CD4-positive, CD25-positive, alpha-beta regulatory T cell (primary cell): ENCODE data around the gene TESK2. TPM values are rescaled to one million over a fixed set of nuclear protein-coding genes. Genes with fewer than 3 reads are reported as not detected.
A peak's percentile ranks its signal among the peaks of the same experiment; 100 is the strongest.

ENCODE experiments used
- ATAC-seq, 2 donors: fragments of 150-1000 bp; cut with Tn5 transposase; one replicate each; pipeline ENCODE4 v1.10.0; 2021; ENCODE audit warnings: low read depth in 2 of 2, moderate number of reproducible peaks in 2 of 2, moderate library complexity in 1 of 2
- DNase-seq, 3 donors: peaks; one replicate each; pipeline versions ENCODE4 v3.0.0 to v3.0.0-alpha.2; 2012 to 2022; ENCODE audit warnings: mixed read lengths in 1 of 3
- H3K27ac ChIP-seq: one replicate; pipeline ENCODE4 v1.7.0; 2013; ENCODE audit warnings: mild to moderate bottlenecking, low read length; ENCODE audit not compliant: insufficient read depth, poor library complexity, severe bottlenecking
- H3K27me3 ChIP-seq: one replicate; pipeline ENCODE4 v1.7.0; 2013; ENCODE audit warnings: low read length; ENCODE audit not compliant: control insufficient read depth, insufficient read depth
- H3K36me3 ChIP-seq: one replicate; pipeline ENCODE4 v1.7.0; 2013; ENCODE audit warnings: mild to moderate bottlenecking, low read length, moderate library complexity; ENCODE audit not compliant: control insufficient read depth, insufficient read depth
- H3K4me1 ChIP-seq: 2 replicates; pipeline ENCODE4 v1.7.0; 2013; ENCODE audit warnings: mild to moderate bottlenecking, low read length; ENCODE audit not compliant: insufficient read depth, control insufficient read depth, poor library complexity, severe bottlenecking
- H3K4me3 ChIP-seq: one replicate; pipeline ENCODE4 v1.7.0; 2013; ENCODE audit warnings: low read depth, mild to moderate bottlenecking, low read length, moderate library complexity
- H3K9me3 ChIP-seq, 2 experiments: 1 replicate in 1 of 2; 2 replicates in 1 of 2; pipeline ENCODE4 v1.7.0; 2013; ENCODE audit warnings: low read length in 2 of 2, mild to moderate bottlenecking in 1 of 2, moderate library complexity in 1 of 2; ENCODE audit not compliant: control insufficient read depth in 2 of 2
- H3K27ac Mint-ChIP-seq, 3 donors: one replicate each; pipeline ENCODE4 v1.8.0; 2020 to 2022; ENCODE audit warnings: mild to moderate bottlenecking in 3 of 3, mixed read lengths in 3 of 3, moderate library complexity in 2 of 3
- H3K27me3 Mint-ChIP-seq: one replicate; pipeline ENCODE4 v1.8.0; 2022; ENCODE audit warnings: mild to moderate bottlenecking, mixed read lengths
- H3K36me3 Mint-ChIP-seq: one replicate; pipeline ENCODE4 v1.8.0; 2020; ENCODE audit warnings: mixed read lengths
- H3K4me1 Mint-ChIP-seq, 4 donors: one replicate each; pipeline ENCODE4 v1.8.0; 2020 to 2022; ENCODE audit warnings: mixed read lengths in 4 of 4, mild to moderate bottlenecking in 1 of 4
- H3K4me3 Mint-ChIP-seq, 4 donors: one replicate each; pipeline ENCODE4 v1.8.0; 2020 to 2022; ENCODE audit warnings: mild to moderate bottlenecking in 4 of 4, mixed read lengths in 4 of 4, moderate library complexity in 3 of 4
- H3K9me3 Mint-ChIP-seq, 7 donors: one replicate each; pipeline ENCODE4 v1.8.0; 2020 to 2022; ENCODE audit warnings: mixed read lengths in 7 of 7, mild to moderate bottlenecking in 3 of 7, moderate library complexity in 2 of 7
- polyA plus RNA-seq, 4 donors: library from polyadenylated mRNA; unstranded; fragments of 300-500 nt; fragmentation: Illumina TruSeq; gene quantifications; one replicate each; pipeline ENCODE4 v1.2.3, GENCODE V29; 2021
- total RNA-seq: library from RNA; stranded (reverse); gene quantifications from one replicate; pipeline ENCODE4 v1.2.3, GENCODE V29; 2022

TESK2 gene
- total and polyA plus RNA-seq, 5 donors from 2014 or later = 2.9 to 5.3 (median 3.7) TPM

GRCh38 chr1:45507195-45507594 lies 16.2 kb upstream of the TESK2 start:
- peaks cover 39% of the 10 kb centered on the region for H3K36me3 ChIP-seq
- ATAC-seq (no peak), DNase-seq (no peak)
- H3K27ac ChIP-seq = no peak overlapping the region
- H3K36me3 Mint-ChIP-seq = peaks cover 29% of the 10 kb centered on the region
- H3K27me3 ChIP-seq = no peaks in the 10 kb centered on the region
- peak overlapping the region in 1 of 3 donors; percentile 32 for H3K27ac Mint-ChIP-seq
- H3K4me3 ChIP-seq = no peak overlapping the region
- H3K4me1 ChIP-seq = no peaks in the 10 kb centered on the region
- H3K4me1 Mint-ChIP-seq = peaks cover 0 to 7% (median 2%) of the 10 kb centered on the region in 4 donors
- H3K27me3 Mint-ChIP-seq = no peaks in the 10 kb centered on the region
- no peak overlapping the region for H3K4me3 Mint-ChIP-seq
- no peaks in the 10 kb centered on the region for H3K9me3 Mint-ChIP-seq
- no peaks in the 10 kb centered on the region for H3K9me3 ChIP-seq

DNA sequence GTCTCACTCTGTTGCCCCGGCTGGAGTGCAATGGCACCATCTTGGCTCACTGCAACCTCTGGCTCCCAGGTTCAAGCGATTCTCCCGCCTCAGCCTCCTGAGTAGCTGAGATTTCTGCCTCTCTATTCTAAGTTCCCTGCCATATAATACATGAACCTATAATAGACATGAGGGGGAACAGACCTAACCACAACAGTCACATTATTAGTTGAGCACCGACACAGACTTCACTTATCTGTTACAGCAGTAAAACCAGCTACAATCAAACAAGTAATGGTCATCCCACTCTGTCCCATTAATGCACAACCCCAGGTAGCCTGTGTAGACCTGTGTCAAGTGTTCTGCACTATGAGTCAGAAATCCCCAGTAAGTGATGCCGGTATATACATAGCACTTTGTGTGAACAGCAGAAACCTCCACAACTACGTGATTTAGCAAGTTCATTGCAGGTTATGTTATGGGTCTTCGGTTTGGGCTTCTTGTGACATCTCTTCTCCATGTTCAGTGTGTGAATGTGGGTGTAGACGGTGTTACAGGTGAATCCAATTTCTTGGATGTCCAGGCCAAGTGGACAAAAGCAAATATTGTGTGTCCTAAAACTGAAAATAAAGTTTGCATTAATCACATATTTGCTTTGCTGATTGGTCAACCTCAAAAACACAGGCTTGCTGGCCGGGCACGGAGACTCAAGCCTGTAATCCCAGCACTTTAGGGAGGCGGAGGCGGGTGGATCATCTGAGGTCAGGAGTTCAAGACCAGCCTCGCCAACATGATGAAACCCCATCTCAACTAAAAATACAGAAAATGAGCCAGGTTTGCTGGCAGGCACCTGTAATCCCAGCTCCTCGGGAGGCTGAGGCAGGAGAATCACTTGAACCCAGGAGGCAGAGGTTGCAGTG lies 12.7 kb upstream of the TESK2 start:
- peaks cover 8% of the 10 kb centered on the region for H3K36me3 Mint-ChIP-seq
- no peak overlapping the region for H3K27ac Mint-ChIP-seq
- no peak overlapping the region for H3K4me3 Mint-ChIP-seq
- no peaks in the 10 kb centered on the region for H3K27me3 Mint-ChIP-seq
- H3K4me3 ChIP-seq = no peak overlapping the region
- H3K9me3 Mint-ChIP-seq = no peaks in the 10 kb centered on the region
- peaks cover 14% of the 10 kb centered on the region for H3K4me1 ChIP-seq
- no peak for ATAC-seq
- no peaks in the 10 kb centered on the region for H3K9me3 ChIP-seq
- H3K27me3 ChIP-seq = no peaks in the 10 kb centered on the region
- peaks cover 0 to 36% (median 21%) of the 10 kb centered on the region in 4 donors for H3K4me1 Mint-ChIP-seq
- peaks cover 9% of the 10 kb centered on the region for H3K36me3 ChIP-seq
- no peak overlapping the region for H3K27ac ChIP-seq
- DNase-seq = no peak

GRCh38 chr1:45501505-45501859 lies 10.5 kb upstream of the TESK2 start:
- Mint-ChIP-seq H3K9me3 (no peaks in the 10 kb centered on the region), H3K4me1 (peaks cover 0 to 37% (median 20%) of the 10 kb centered on the region in 4 donors), H3K36me3 (no peaks in the 10 kb centered on the region), H3K27me3 (no peaks in the 10 kb centered on the region), H3K4me3 (peak overlapping the region in 3 of 4 donors; percentile 6 to 47 (median 33)), H3K27ac (peak overlapping the region in 1 of 3 donors; percentile 4)
- Histone ChIP-seq H3K9me3 (no peaks in the 10 kb centered on the region), H3K27ac (no peak overlapping the region), H3K4me1 (peaks cover 14% of the 10 kb centered on the region), H3K27me3 (no peaks in the 10 kb centered on the region), H3K4me3 (peak overlapping the region; percentile 38), H3K36me3 (no peaks in the 10 kb centered on the region)
- DNase-seq (no peak), ATAC-seq (no peak)

DNA sequence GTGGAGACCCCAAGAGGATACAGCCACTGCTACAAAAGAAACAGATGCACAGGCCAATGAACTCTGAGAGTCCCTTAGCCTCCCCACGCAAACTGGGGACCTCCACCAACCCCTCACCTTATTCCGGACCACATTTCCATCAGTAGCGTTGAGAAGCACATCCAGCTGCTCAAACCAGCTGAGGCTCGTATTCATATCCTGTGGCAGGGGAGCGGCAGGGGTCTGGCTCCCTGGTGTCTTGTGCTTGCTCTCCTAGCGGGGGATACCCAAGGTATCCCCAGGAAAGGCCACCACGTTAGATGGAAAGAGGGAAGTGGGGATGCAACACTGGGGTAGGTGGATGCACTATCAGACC lies 8.4 kb upstream of the TESK2 start:
- no peak for DNase-seq
- H3K36me3 Mint-ChIP-seq = no peaks in the 10 kb centered on the region

GRCh38 chr1:45498279-45498678 lies 7.3 kb upstream of the TESK2 start:
- Mint-ChIP-seq H3K4me1 (peaks cover 0 to 40% (median 20%) of the 10 kb centered on the region in 4 donors), H3K36me3 (no peaks in the 10 kb centered on the region), H3K27me3 (no peaks in the 10 kb centered on the region), H3K27ac (no peak overlapping the region), H3K9me3 (no peaks in the 10 kb centered on the region), H3K4me3 (peak overlapping the region; percentile 89 to 98 (median 96))
- H3K36me3 ChIP-seq = no peaks in the 10 kb centered on the region
- H3K27ac ChIP-seq = no peak overlapping the region
- no peak for DNase-seq
- ATAC-seq = no peak
- peaks cover 14% of the 10 kb centered on the region for H3K4me1 ChIP-seq
- no peaks in the 10 kb centered on the region for H3K27me3 ChIP-seq
- no peak overlapping the region for H3K4me3 ChIP-seq
- H3K9me3 ChIP-seq = no peaks in the 10 kb centered on the region

More for the DNA sequence above, 8.4 kb upstream of the TESK2 start:
- Mint-ChIP-seq H3K27ac (peak overlapping the region; percentile 64 to 98 (median 95)), H3K4me1 (peaks cover 0 to 40% (median 20%) of the 10 kb centered on the region in 4 donors), H3K27me3 (no peaks in the 10 kb centered on the region), H3K4me3 (peak overlapping the region; percentile 89 to 98 (median 96)), H3K9me3 (no peaks in the 10 kb centered on the region)
- Histone ChIP-seq H3K4me1 (peaks cover 14% of the 10 kb centered on the region), H3K4me3 (peak overlapping the region; percentile 95), H3K27ac (peak overlapping the region; percentile 68), H3K9me3 (no peaks in the 10 kb centered on the region), H3K27me3 (no peaks in the 10 kb centered on the region), H3K36me3 (no peaks in the 10 kb centered on the region)
- no peak for ATAC-seq

DNA sequence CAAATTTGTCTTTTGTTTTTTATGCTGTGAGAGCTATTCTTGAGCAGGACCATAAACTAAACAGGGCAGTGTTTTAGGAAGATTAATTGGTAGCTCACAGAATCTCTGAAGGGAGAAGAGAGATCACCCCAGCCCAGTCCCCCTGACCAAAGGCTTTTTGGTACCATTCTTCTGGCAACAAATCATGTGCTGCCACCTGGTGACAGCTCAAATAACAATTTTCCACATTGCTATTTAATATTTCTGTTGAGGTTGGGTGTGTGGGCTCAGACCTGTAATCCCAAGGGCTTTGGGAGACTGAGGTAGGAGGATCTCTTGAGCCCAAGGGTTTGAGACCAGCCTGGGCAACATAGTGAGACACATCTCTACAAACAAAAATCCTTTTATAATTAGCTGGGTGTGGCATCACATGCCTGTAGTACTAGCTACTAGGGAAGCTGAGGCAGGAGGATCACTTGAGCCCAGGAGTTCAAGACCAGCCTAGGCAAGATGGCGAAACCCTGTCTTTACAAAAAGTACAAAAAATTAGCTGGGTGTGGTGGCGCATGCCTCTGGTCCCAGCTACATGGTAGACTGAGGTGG lies 2.2 kb upstream of the TESK2 start:
- Mint-ChIP-seq H3K4me1 (peaks cover 5 to 12% (median 9%) of the 10 kb centered on the region in 4 donors), H3K36me3 (no peaks in the 10 kb centered on the region), H3K27ac (peak overlapping the region in 1 of 3 donors; percentile 39), H3K27me3 (no peaks in the 10 kb centered on the region), H3K9me3 (no peaks in the 10 kb centered on the region), H3K4me3 (peak overlapping the region; percentile 32 to 94 (median 70))
- Histone ChIP-seq H3K9me3 (no peaks in the 10 kb centered on the region), H3K36me3 (no peaks in the 10 kb centered on the region), H3K27ac (no peak overlapping the region), H3K27me3 (no peaks in the 10 kb centered on the region), H3K4me1 (peaks cover 22% of the 10 kb centered on the region), H3K4me3 (no peak overlapping the region)
- DNase-seq = peak; percentile 39 to 74 (median 62)
- no peak for ATAC-seq

DNA sequence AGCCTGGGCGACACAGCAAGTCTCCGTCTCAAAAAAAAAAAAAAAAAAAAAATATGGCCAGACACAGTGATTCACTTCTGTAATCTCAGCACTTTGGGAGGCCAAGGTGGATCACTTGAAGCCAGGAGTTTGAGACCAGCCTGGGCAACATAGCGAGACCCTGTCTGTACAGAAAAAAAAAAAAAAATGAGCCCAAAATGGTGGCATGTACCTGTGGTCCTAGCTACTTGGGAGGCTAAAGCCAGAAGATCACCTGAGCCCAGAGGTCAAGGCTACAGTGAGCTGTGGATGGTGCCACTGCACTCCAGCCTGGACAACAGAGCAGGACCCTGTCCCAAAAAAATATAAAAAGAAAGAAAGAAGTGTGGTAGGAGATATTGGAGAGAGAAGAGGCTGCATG lies 1.7 kb upstream of the TESK2 start:
- Histone ChIP-seq H3K27ac (no peak overlapping the region), H3K4me1 (peaks cover 22% of the 10 kb centered on the region), H3K9me3 (no peaks in the 10 kb centered on the region), H3K27me3 (no peaks in the 10 kb centered on the region), H3K36me3 (no peaks in the 10 kb centered on the region), H3K4me3 (no peak overlapping the region)
- no peak for ATAC-seq
- Mint-ChIP-seq H3K27ac (peak overlapping the region in 1 of 3 donors; percentile 39), H3K36me3 (no peaks in the 10 kb centered on the region), H3K4me1 (peaks cover 5 to 14% (median 10%) of the 10 kb centered on the region in 4 donors), H3K9me3 (no peaks in the 10 kb centered on the region), H3K4me3 (peak overlapping the region; percentile 32 to 94 (median 70)), H3K27me3 (no peaks in the 10 kb centered on the region)
- DNase-seq = no peak
